CD4-positive, alpha-beta T cell (primary cell): ENCODE data around the gene TMED8. TPM values are rescaled to one million over a fixed set of nuclear protein-coding genes. Genes with fewer than 3 reads are reported as not detected.

Source experiments
- ATAC-seq: fragments of 200-7000 bp; cut with Tn5 transposase; one replicate; pipeline ENCODE4 v1.10.0; 2022; ENCODE audit warnings: mild to moderate bottlenecking; ENCODE audit not compliant: poor library complexity
- CTCF ChIA-PET: fragments of 350-600 bp; sonication (Branson Sonifier 250); formaldehyde crosslinking; loops from one replicate; lab custom pipeline; 2021; ENCODE audit warnings: antibody characterized with exemption, inconsistent platforms; lab: Charles Lee
- POLR2A ChIA-PET: fragments of 350-600 bp; sonication (Branson Sonifier 250); formaldehyde crosslinking; loops from one replicate; lab custom pipeline; 2021; ENCODE audit warnings: antibody characterized with exemption, inconsistent platforms; lab: Charles Lee
- DNase-seq, 14 experiments: peaks; one replicate each; pipeline ENCODE4 v3.0.0-alpha.2; 2013 to 2020; ENCODE audit warnings: mixed read lengths in 2 of 14
- H3K27ac ChIP-seq, 2 donors: one replicate each; pipeline versions ENCODE4 v1.5.1 to v1.7.0; 2013; ENCODE audit warnings: low read length in 2 of 2, low read depth in 1 of 2, mild to moderate bottlenecking in 1 of 2
- H3K27me3 ChIP-seq, 2 experiments: 1 replicate in 1 of 2; 2 replicates in 1 of 2; pipeline versions ENCODE4 v1.6.1 to v1.7.0; 2013; ENCODE audit warnings: low read length in 2 of 2, control low read depth in 1 of 2, mild to moderate bottlenecking in 1 of 2, moderate library complexity in 1 of 2; ENCODE audit not compliant: insufficient read depth in 2 of 2, control insufficient read depth in 1 of 2
- H3K36me3 ChIP-seq: one replicate; pipeline ENCODE4 v1.6.1; 2013; ENCODE audit warnings: low read length, control low read depth; ENCODE audit not compliant: insufficient read depth
- H3K4me1 ChIP-seq: one replicate; pipeline ENCODE4 v1.6.1; 2013; ENCODE audit warnings: low read length, control low read depth; ENCODE audit not compliant: insufficient read depth
- H3K4me3 ChIP-seq: one replicate; pipeline ENCODE4 v1.5.1; 2013; ENCODE audit warnings: mild to moderate bottlenecking, low read length, moderate library complexity
- H3K9me3 ChIP-seq, 2 experiments: 1 replicate in 1 of 2; 2 replicates in 1 of 2; pipeline versions ENCODE4 v1.6.1 to v1.7.0; 2013; ENCODE audit warnings: low read length in 2 of 2, mild to moderate bottlenecking in 2 of 2, control low read depth in 1 of 2, moderate library complexity in 1 of 2; ENCODE audit not compliant: control insufficient read depth in 1 of 2, insufficient read depth in 1 of 2
- H3K27ac Mint-ChIP-seq: one replicate; pipeline ENCODE4 v1.8.0; 2020; ENCODE audit warnings: mixed read lengths
- H3K27me3 Mint-ChIP-seq: one replicate; pipeline ENCODE4 v1.8.0; 2021; ENCODE audit warnings: mixed read lengths
- H3K36me3 Mint-ChIP-seq: one replicate; pipeline ENCODE4 v1.8.0; 2021; ENCODE audit warnings: low read depth, mixed read lengths
- H3K4me1 Mint-ChIP-seq: one replicate; pipeline ENCODE4 v1.8.0; 2021; ENCODE audit warnings: low read depth, mixed read lengths
- H3K4me3 Mint-ChIP-seq: one replicate; pipeline ENCODE4 v1.8.0; 2020; ENCODE audit warnings: mild to moderate bottlenecking, mixed read lengths
- H3K9me3 Mint-ChIP-seq: one replicate; pipeline ENCODE4 v1.8.0; 2020; ENCODE audit warnings: mixed read lengths
- CTCF ChIP-seq: fragments of 200-600 bp; IDR thresholded peaks from one replicate; pipeline ENCODE4 v1.8.0; 2022; ENCODE audit warnings: antibody characterized with exemption, mild to moderate bottlenecking
- intact Hi-C, 2 experiments: fragments of 100-400 bp; cut with DNase I in 1 of 2; cut with micrococcal nuclease in 1 of 2; formaldehyde crosslinking; loops; one replicate each; pipeline versions ENCODE4 v1.15.1 to v1.9.0; 2023 to 2025; cut with DNase I, micrococcal nuclease
- total RNA-seq, 174 experiments: library from RNA in 2 of 174; stranded (reverse) in 2 of 174; gene quantifications; one replicate each; pipeline ENCODE4 v1.2.3 and lab custom pipeline; 2021 to 2026

Gene TMED8
- total RNA-seq, 2 experiments from 2014 or later: 4.9 to 5.1 TPM

- Histone ChIP-seq H3K36me3 (no peaks in the 10 kb centered on the region), H3K9me3 (no peaks in the 10 kb centered on the region), H3K4me1 (no peaks in the 10 kb centered on the region), H3K27ac (no peak overlapping the region), H3K4me3 (no peak overlapping the region), H3K27me3 (no peaks in the 10 kb centered on the region)
- H3K4me1 Mint-ChIP-seq: no peaks in the 10 kb centered on the region
- peaks cover 13% of the 10 kb centered on the region for H3K36me3 Mint-ChIP-seq
- TF ChIP-seq CTCF: no peak
- ChIA-PET CTCF (no interaction called here), POLR2A (no interaction called here)
- intact Hi-C loops: no loop called here
- no peaks in the 10 kb centered on the region for H3K9me3 Mint-ChIP-seq
- H3K27me3 Mint-ChIP-seq: no peaks in the 10 kb centered on the region
- H3K27ac Mint-ChIP-seq: no peak overlapping the region
- no peak overlapping the region for H3K4me3 Mint-ChIP-seq
- DNase-seq (no peak), ATAC-seq (no peak)
Observed at GRCh38 chr14:77290705-77291104, 86.2 kb downstream of the TMED8 start.

GRCh38 chr14:77286576-77286975 is 90.3 kb downstream of the TMED8 start:
- ATAC-seq: no peak
- Mint-ChIP-seq H3K4me1 (no peaks in the 10 kb centered on the region), H3K36me3 (peaks cover 35% of the 10 kb centered on the region), H3K9me3 (no peaks in the 10 kb centered on the region), H3K27ac (no peak overlapping the region), H3K27me3 (no peaks in the 10 kb centered on the region), H3K4me3 (no peak overlapping the region)
- Histone ChIP-seq H3K4me3 (no peak overlapping the region), H3K27me3 (no peaks in the 10 kb centered on the region), H3K4me1 (no peaks in the 10 kb centered on the region), H3K9me3 (no peaks in the 10 kb centered on the region), H3K27ac (no peak overlapping the region), H3K36me3 (peaks cover 8% of the 10 kb centered on the region)
- POLR2A ChIA-PET: no interaction called here
- DNase-seq: no peak
- intact Hi-C loops: no loop called here
- no peak for TF ChIP-seq CTCF
- CTCF ChIA-PET: no interaction called here

Other genes starting within 250 kb of the TMED8 start
- gene ZDHHC22, start 235.3 kb downstream of the TMED8 start, total RNA-seq: not detected
- under 1 TPM; 0.58 to 0.89 TPM for gene TMEM63C, start 195.3 kb downstream of the TMED8 start, total RNA-seq
- not detected for gene NGB, start 105.9 kb downstream of the TMED8 start, total RNA-seq
- 1 to 10 TPM; 7.6 to 8.2 TPM for gene POMT2, start 56.2 kb downstream of the TMED8 start, total RNA-seq
- gene GSTZ1, start 56.1 kb downstream of the TMED8 start, total RNA-seq: 1 to 10 TPM; 5.6 to 5.7 TPM
- under 1 TPM in 1 of 2 experiments, not detected in 1; 0.34 TPM for gene SAMD15, start 285 bp upstream of the TMED8 start, total RNA-seq
- gene NOXRED1, start 46.4 kb upstream of the TMED8 start, total RNA-seq: under 1 TPM; 0.16 to 0.42 TPM
- gene VIPAS39, start 80.5 kb upstream of the TMED8 start, total RNA-seq: 1 to 10 TPM; 7.6 to 8.7 TPM
- 10 to 100 TPM; 28.7 to 33.7 TPM for gene AHSA1, start 81.0 kb upstream of the TMED8 start, total RNA-seq
- not detected for gene ISM2, start 121.7 kb upstream of the TMED8 start, total RNA-seq
- 10 to 100 TPM; 13.0 to 14.5 TPM for gene SPTLC2, start 239.5 kb upstream of the TMED8 start, total RNA-seq